Panc1 (cell line): ENCODE results near the gene OGG1. TPM values are rescaled to one million over a fixed set of nuclear protein-coding genes. Genes with fewer than 3 reads are reported as not detected.

Source experiments
- ATAC-seq: fragments of 200-7000 bp; cut with Tn5 transposase; 2 replicates; pipeline ENCODE4 v1.9.1; 2020; ENCODE audit warnings: mild to moderate bottlenecking, moderate library complexity
- BruUV-seq: library from RNA; stranded (reverse); fragments of 400-500 nt; replicated peaks from 2 replicates; lab custom pipeline; 2021; lab: Mats Ljungman, UMichigan
- CTCF ChIA-PET: fragments of 300-600 bp; sonication (Branson Sonifier 250); formaldehyde crosslinking; loops from one replicate; lab custom pipeline; 2022; ENCODE audit warnings: antibody characterized with exemption; lab: Charles Lee
- POLR2A ChIA-PET: fragments of 300-600 bp; sonication (Branson Sonifier 250); formaldehyde crosslinking; loops from one replicate; lab custom pipeline; 2022; ENCODE audit warnings: antibody characterized with exemption; lab: Charles Lee
- DNase-seq: peaks from one replicate; pipeline ENCODE4 v3.0.0-alpha.2; 2010; ENCODE audit warnings: low read depth, low spot score
- H3K27ac ChIP-seq: 2 replicates; pipeline ENCODE4 v1.5.1; 2011; ENCODE audit warnings: mild to moderate bottlenecking, low read length, inconsistent platforms
- H3K27me3 ChIP-seq: fragments of 200-500 bp; sonication (Bioruptor generic); 2 replicates; pipeline ENCODE4 v1.6.0; 2014; ENCODE audit warnings: low read length, inconsistent platforms; ENCODE audit not compliant: control insufficient read depth, insufficient read depth
- H3K36me3 ChIP-seq: fragments of 200-500 bp; sonication (Bioruptor generic); 2 replicates; pipeline ENCODE4 v1.5.1; 2014; ENCODE audit warnings: inconsistent platforms, mild to moderate bottlenecking, low read length, moderate library complexity; ENCODE audit not compliant: control insufficient read depth, insufficient read depth
- H3K4me1 ChIP-seq: 2 replicates; pipeline ENCODE4 v1.5.1; 2011; ENCODE audit warnings: inconsistent platforms, mild to moderate bottlenecking, low read length, moderate library complexity; ENCODE audit not compliant: control insufficient read depth, insufficient read depth
- H3K4me3 ChIP-seq, 2 experiments: 2 replicates each; pipeline ENCODE4 v1.5.1; 2011 to 2012; ENCODE audit warnings: low read depth in 2 of 2, low read length in 2 of 2, mild to moderate bottlenecking in 2 of 2, inconsistent platforms in 1 of 2, moderate library complexity in 1 of 2
- H3K9me3 ChIP-seq: fragments of 200-500 bp; sonication (Bioruptor generic); 2 replicates; pipeline ENCODE4 v1.5.1; 2014; ENCODE audit warnings: low read depth, mild to moderate bottlenecking, inconsistent platforms, low read length, moderate library complexity; ENCODE audit not compliant: control insufficient read depth, insufficient read depth
- CTCF ChIP-seq: fragments of 450-650 bp; IDR thresholded peaks from 2 replicates; pipeline ENCODE4 v1.5.1; 2017; ENCODE audit warnings: mild to moderate bottlenecking
- POLR2AphosphoS5 ChIP-seq: IDR thresholded peaks from 2 replicates; pipeline ENCODE4 v1.6.1; 2012; ENCODE audit warnings: mild to moderate bottlenecking, low read depth, low read length, moderate library complexity
- REST ChIP-seq, 2 experiments: IDR thresholded peaks; 2 replicates each; pipeline ENCODE4 v1.6.1; 2011 to 2012; ENCODE audit warnings: low read depth in 2 of 2, control low read depth in 1 of 2, low read length in 1 of 2, mild to moderate bottlenecking in 1 of 2, moderate library complexity in 1 of 2; ENCODE audit not compliant: insufficient read depth in 1 of 2
- SIN3A ChIP-seq: IDR thresholded peaks from 2 replicates; pipeline ENCODE4 v1.6.1; 2012; ENCODE audit warnings: low read depth, mild to moderate bottlenecking, low read length, moderate library complexity, borderline replicate concordance; ENCODE audit not compliant: insufficient read depth
- TCF7L2 ChIP-seq: IDR thresholded peaks from 2 replicates; pipeline ENCODE4 v1.6.1; 2011; ENCODE audit warnings: mild to moderate bottlenecking, low read depth, low read length, inconsistent platforms
- in situ Hi-C: cut with HindIII; loops from 2 replicates; pipeline ENCODE4 v1.10.0; 2016; ENCODE audit warnings: low sequenced_read_pairs, low pct_unique_long_range_greater_than_20kb
- intact Hi-C: fragments of 100-400 bp; cut with micrococcal nuclease; formaldehyde crosslinking; loops from one replicate; pipeline ENCODE4 v1.10.0; 2022; ENCODE audit not compliant: unreplicated experiment
- total RNA-seq: library from RNA; stranded (reverse); gene quantifications from one replicate; pipeline ENCODE4 v1.2.1, GENCODE V29; 2021; ENCODE audit not compliant: unreplicated experiment

OGG1 gene
- total RNA-seq, 1 experiment from 2014 or later, result 32.5 TPM

DNA sequence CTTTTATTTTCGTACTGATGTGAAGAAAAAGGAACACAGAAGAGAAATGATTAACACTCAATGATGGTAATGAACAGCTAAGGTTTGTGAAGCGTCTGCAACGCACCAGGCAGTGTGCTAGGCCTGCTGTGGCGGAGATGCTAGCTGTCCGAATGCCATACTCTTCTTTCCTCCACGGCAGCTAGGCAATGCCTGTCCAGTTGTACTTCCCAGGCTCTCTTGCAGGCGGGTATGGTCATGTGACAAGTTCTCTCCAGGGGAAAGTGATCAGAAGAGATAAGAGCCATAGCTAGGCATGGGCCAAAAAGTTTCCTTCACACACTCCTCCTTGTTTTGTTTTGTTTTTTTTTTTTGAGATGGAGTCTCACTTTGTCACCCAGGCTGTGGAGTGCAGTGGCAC lies 35.9 kb downstream of the OGG1 start:
- no peaks in the 10 kb centered on the region for H3K4me1 ChIP-seq
- H3K9me3 ChIP-seq, result no peaks in the 10 kb centered on the region
- H3K27ac ChIP-seq, result no peak overlapping the region
- no peaks in the 10 kb centered on the region for H3K27me3 ChIP-seq
- in situ Hi-C loops, result no loop called here
- TF ChIP-seq REST (IDR thresholded peaks at IDR 0.05; ENCODE audit: insufficient read depth in 1 of 2, low read depth in 2 of 2, low read length in 1 of 2) (no peak), SIN3A (no peak), CTCF (no peak), POLR2AphosphoS5 (no peak), TCF7L2 (no peak)
- H3K36me3 ChIP-seq, result no peaks in the 10 kb centered on the region
- ChIA-PET POLR2A (no interaction called here), CTCF (no interaction called here)
- ATAC-seq, result no peak
- no peak for DNase-seq
- BruUV-seq, result no TSS peak
- intact Hi-C loops, result no loop called here
- no peak overlapping the region for H3K4me3 ChIP-seq

DNA sequence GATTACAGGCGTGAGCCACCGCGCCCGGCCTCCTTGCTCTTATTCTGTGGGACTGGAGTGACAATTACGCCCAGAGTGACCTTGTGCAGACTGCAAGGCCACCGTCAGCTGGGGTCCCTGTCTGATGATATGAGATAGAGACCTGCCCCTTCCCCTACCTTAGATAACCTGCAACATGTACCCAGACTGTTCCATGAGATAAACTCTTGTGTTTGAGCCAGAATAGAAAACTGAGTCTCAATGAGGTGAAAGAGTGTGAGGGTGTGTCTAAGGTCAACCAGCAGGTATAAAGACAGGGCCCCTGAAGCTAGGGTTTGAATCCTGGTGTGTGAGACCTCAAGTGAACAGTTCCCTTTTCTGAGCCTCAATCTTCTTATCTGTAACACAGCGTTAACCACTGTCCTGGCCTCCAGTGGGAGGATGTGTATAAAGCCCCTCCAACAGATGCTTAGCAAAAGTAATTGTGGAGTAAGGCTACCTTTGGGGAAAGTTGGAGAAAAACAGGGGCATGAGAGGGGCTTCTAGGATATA lies 36.5 kb downstream of the OGG1 start:
- no peak overlapping the region for H3K4me3 ChIP-seq
- CTCF ChIA-PET, result no interaction called here
- H3K36me3 ChIP-seq, result no peaks in the 10 kb centered on the region
- TF ChIP-seq REST (IDR thresholded peaks at IDR 0.05; ENCODE audit: insufficient read depth in 1 of 2, low read depth in 2 of 2, low read length in 1 of 2) (no peak), TCF7L2 (no peak)
- POLR2A ChIA-PET, result no interaction called here
- H3K27me3 ChIP-seq, result no peaks in the 10 kb centered on the region
- in situ Hi-C loops (no loop called here), intact Hi-C loops (no loop called here)
- H3K9me3 ChIP-seq, result no peaks in the 10 kb centered on the region
- ATAC-seq, result no peak
- no peak for DNase-seq
- BruUV-seq, result no TSS peak
- H3K27ac ChIP-seq, result no peak overlapping the region
- H3K4me1 ChIP-seq, result no peaks in the 10 kb centered on the region
